ENCODE data around the gene GJA3. TPM values are rescaled to one million over a fixed set of nuclear protein-coding genes. Genes with fewer than 3 reads are reported as not detected.

The GJA3 gene
- total and polyA plus RNA-seq, 10 of the 15 experiments (the other 5 are each of a cell fraction or from before 2014, with no cell fraction given) = 0.03 to 0.11 (median 0.04) TPM; not detected in 5

GRCh38 chr13:20129076-20129475 lies 31.8 kb downstream of the GJA3 start:
- BruUV-seq (replicated peaks) = no TSS peak
- Histone ChIP-seq H3K4me1 (ENCODE audit: control insufficient read depth, insufficient read depth, low read length) (no peaks in the 10 kb centered on the region), H3K27ac (ENCODE audit: control insufficient read depth, insufficient read depth) (no peak overlapping the region), H2AFZ (ENCODE audit: control insufficient read depth, low read depth, low read length) (no peak overlapping the region), H3K9me3 (replicated peaks; ENCODE audit: control insufficient read depth, insufficient read depth, low read length) (no peaks in the 10 kb centered on the region), H3K4me3 (no peak overlapping the region), H3K4me2 (ENCODE audit: control insufficient read depth, insufficient read depth) (no peak overlapping the region), H3K27me3 (replicated peaks in 1 of 2; ENCODE audit: control insufficient read depth in 2 of 2, insufficient read depth in 2 of 2, low read length in 1 of 2) (peaks cover 2 to 5% of the 10 kb centered on the region in 2 experiments; a peak in 2 of 4 replicates), H3K9ac (ENCODE audit: control insufficient read depth, insufficient read depth, low read length) (no peak overlapping the region), H4K20me1 (ENCODE audit: control insufficient read depth, insufficient read depth) (no peaks in the 10 kb centered on the region), H3K79me2 (ENCODE audit: control insufficient read depth, insufficient read depth, low read length) (no peaks in the 10 kb centered on the region), H3K36me3 (ENCODE audit: control insufficient read depth in 2 of 2, insufficient read depth in 2 of 2, low read length in 1 of 2) (no peaks in the 10 kb centered on the region)
- in situ Hi-C loops (cut with MboI) (no loop called here), intact Hi-C loops (cut with micrococcal nuclease; ENCODE audit: unreplicated experiment) (loop anchor here (5.0 kb wide), 1 partner anchor 33 kb away; the partner anchor contains the start of gene GJA3)
- ChIA-PET SMC1A (ENCODE audit: uncharacterized antibody, unreplicated experiment) (no interaction called here), RAD21 (ENCODE audit: unreplicated experiment) (no interaction called here), POLR2A (no interaction called here), CTCF (no interaction called here)
- 82% methylated on average over 18 of the region's 18 CpGs for WGBS (ENCODE audit: insufficient coverage, insufficient replicate concordance, low lambda C conversion rate, missing lambda C conversion rate)
- ATAC-seq (no peak), FAIRE-seq (no peak), DNase-seq (ENCODE audit: low read depth, low spot score) (no peak)
- no peak for TF ChIP-seq E2F8 (IDR thresholded peaks at IDR 0.05; ENCODE audit: low read depth, partially characterized antibody)
- TF ChIP-seq BCL3 (IDR thresholded peaks at IDR 0.05; ENCODE audit: borderline replicate concordance, insufficient read depth, low read depth, low read length, poor library complexity, severe bottlenecking) = no peak
- no peak for TF ChIP-seq ZNF24 (IDR thresholded peaks at IDR 0.05)
- no peak for TF ChIP-seq RBBP5 (conservative IDR thresholded peaks at IDR 0.05)
- no peak for TF ChIP-seq ASH2L (IDR thresholded peaks at IDR 0.05; ENCODE audit: borderline replicate concordance, low read depth)
- TF ChIP-seq SKIL (IDR thresholded peaks at IDR 0.05; ENCODE audit: low read depth, poor library complexity, severe bottlenecking) = no peak
- TF ChIP-seq POLR2AphosphoS5 (IDR thresholded peaks at IDR 0.05; ENCODE audit: low read length) = no peak
- TF ChIP-seq MEF2A (IDR thresholded peaks at IDR 0.05; ENCODE audit: insufficient read depth, low read depth, low read length) = no peak
- TF ChIP-seq IRF5 (IDR thresholded peaks at IDR 0.05; ENCODE audit: borderline replicate concordance) = no peak
- no peak for TF ChIP-seq NFIC (IDR thresholded peaks at IDR 0.05; ENCODE audit: low read depth, low read length)
- TF ChIP-seq ZBED1 (IDR thresholded peaks at IDR 0.05; ENCODE audit: borderline replicate concordance) = no peak
- TF ChIP-seq PAX5 (IDR thresholded peaks at IDR 0.05; ENCODE audit: borderline replicate concordance, low read depth, low read length) = no peak
- TF ChIP-seq TCF3 (IDR thresholded peaks at IDR 0.05; ENCODE audit: borderline replicate concordance, insufficient read depth, low read depth, low read length) = no peak
- TF ChIP-seq LARP7 (IDR thresholded peaks at IDR 0.05) = no peak
- TF ChIP-seq GABPA (IDR thresholded peaks at IDR 0.05; ENCODE audit: low read depth) = no peak
- no peak for TF ChIP-seq IRF4 (IDR thresholded peaks at IDR 0.05; ENCODE audit: low read depth, low read length)

Data from GM12878 (cell line).